Endothelial cell of umbilical vein (primary cell): ENCODE data around the gene SH3RF3. TPM values are rescaled to one million over a fixed set of nuclear protein-coding genes. Genes with fewer than 3 reads are reported as not detected.
A peak's percentile ranks its signal among the peaks of the same experiment; 100 is the strongest.

Source experiments
- BruUV-seq: library from RNA; stranded (reverse); fragments of 400-500 nt; replicated peaks from 2 replicates; lab custom pipeline; 2021; lab: Mats Ljungman, UMichigan
- CTCF ChIA-PET: fragments of 300-600, 350-600 bp; sonication (Branson Sonifier 250); formaldehyde crosslinking; loops from one replicate; lab custom pipeline; 2021; ENCODE audit warnings: antibody characterized with exemption, inconsistent platforms; lab: Charles Lee
- POLR2A ChIA-PET: fragments of 300-600, 350-600 bp; sonication (Branson Sonifier 250); formaldehyde crosslinking; loops from one replicate; lab custom pipeline; 2021; ENCODE audit warnings: antibody characterized with exemption, inconsistent platforms; lab: Charles Lee
- DNase-seq: peaks from one replicate; pipeline ENCODE4 v3.0.0-alpha.2; 2011; ENCODE audit warnings: low read depth, low spot score
- FAIRE-seq: peaks from 2 replicates; lab custom pipeline; 2011; peaks lifted over from hg19 to GRCh38; lab: Jason Lieb, UNC
- H2AFZ ChIP-seq: 2 replicates; pipeline ENCODE4 v1.6.0; 2012; ENCODE audit warnings: low read depth, low read length, control low read depth, inconsistent platforms
- H3K27ac ChIP-seq: 2 replicates; pipeline ENCODE4 v1.5.1; 2011; ENCODE audit warnings: low read depth, mild to moderate bottlenecking, control low read depth, low read length, moderate library complexity; ENCODE audit not compliant: insufficient read depth
- H3K27me3 ChIP-seq, 2 experiments: 2 replicates each; pipeline versions ENCODE4 v1.6.0 to v1.6.1; 2011; ENCODE audit warnings: low read length in 2 of 2, mixed read lengths in 1 of 2; ENCODE audit not compliant: control insufficient read depth in 2 of 2, insufficient read depth in 2 of 2
- H3K36me3 ChIP-seq, 2 experiments: 2 replicates in 1 of 2; 3 replicates in 1 of 2; pipeline ENCODE4 v1.5.1; 2011; ENCODE audit warnings: low read length in 2 of 2, mild to moderate bottlenecking in 1 of 2, moderate library complexity in 1 of 2; ENCODE audit not compliant: control insufficient read depth in 2 of 2, insufficient read depth in 2 of 2; ENCODE audit errors: extremely low read depth in 1 of 2
- H3K4me1 ChIP-seq: 3 replicates; pipeline ENCODE4 v1.5.1; 2011; ENCODE audit warnings: mild to moderate bottlenecking, low read length; ENCODE audit not compliant: control insufficient read depth, insufficient read depth; ENCODE audit errors: extremely low read depth
- H3K4me2 ChIP-seq: 2 replicates; pipeline ENCODE4 v1.6.1; 2011; ENCODE audit warnings: low read length, control low read depth, mixed read lengths; ENCODE audit not compliant: insufficient read depth
- H3K4me3 ChIP-seq, 3 experiments: fragments of 200-600 bp in 1 of 3; sonication (generic), shearing (Covaris generic) in 1 of 3; replicated peaks in 1 of 3; 2 replicates each; pipeline ENCODE4 v1.5.1; 2011 to 2016; ENCODE audit warnings: control low read depth in 3 of 3, low read length in 3 of 3, mild to moderate bottlenecking in 2 of 3, inconsistent platforms in 1 of 3, low read depth in 1 of 3, moderate library complexity in 1 of 3; ENCODE audit not compliant: insufficient read depth in 1 of 3
- H3K79me2 ChIP-seq: 2 replicates; pipeline ENCODE4 v1.6.0; 2012; ENCODE audit warnings: low read length, inconsistent platforms; ENCODE audit not compliant: control insufficient read depth, insufficient read depth
- H3K9ac ChIP-seq: replicated peaks from 2 replicates; pipeline ENCODE3; 2011; ENCODE audit warnings: low read length, control low read depth; ENCODE audit not compliant: insufficient read depth; ENCODE audit errors: extremely low read depth
- H3K9me1 ChIP-seq: replicated peaks from 3 replicates; pipeline ENCODE4 v1.6.0; 2011; ENCODE audit warnings: mild to moderate bottlenecking, low read length; ENCODE audit not compliant: control insufficient read depth, insufficient read depth; ENCODE audit errors: extremely low read depth
- H3K9me3 ChIP-seq: replicated peaks from 2 replicates; pipeline ENCODE4 v1.5.1; 2012; ENCODE audit warnings: low read length, inconsistent platforms; ENCODE audit not compliant: control insufficient read depth, insufficient read depth
- H4K20me1 ChIP-seq: replicated peaks from 2 replicates; pipeline ENCODE3; 2011; ENCODE audit warnings: mild to moderate bottlenecking, low read length; ENCODE audit not compliant: control insufficient read depth, insufficient read depth; ENCODE audit errors: extremely low read depth
- CTCF ChIP-seq, 2 donors: IDR thresholded peaks; 1 replicate in 1 of 2; 2 replicates in 1 of 2; pipeline ENCODE4 v1.5.1; 2011; ENCODE audit warnings: low read length in 2 of 2, mild to moderate bottlenecking in 2 of 2, moderate library complexity in 2 of 2, control low read depth in 1 of 2, inconsistent platforms in 1 of 2, low read depth in 1 of 2; ENCODE audit not compliant: insufficient read depth in 1 of 2; ENCODE audit errors: extremely low read depth in 1 of 2
- EZH2 ChIP-seq: IDR thresholded peaks from 2 replicates; pipeline ENCODE4 v1.6.1; 2012; ENCODE audit warnings: borderline replicate concordance, low read depth, mild to moderate bottlenecking, moderate library complexity, low read length, inconsistent platforms; ENCODE audit not compliant: severe bottlenecking
- GATA2 ChIP-seq: IDR thresholded peaks from 2 replicates; pipeline ENCODE4 v1.7.0; 2011; ENCODE audit warnings: low read depth, mild to moderate bottlenecking, moderate library complexity, mixed read lengths, low read length; ENCODE audit not compliant: insufficient read length, insufficient read depth
- MYC ChIP-seq: IDR thresholded peaks from one replicate; pipeline ENCODE4 v1.6.1; 2011; ENCODE audit warnings: mild to moderate bottlenecking, low read depth, low read length
- POLR2A ChIP-seq: IDR thresholded peaks from 2 replicates; pipeline ENCODE4 v1.6.1; 2012; ENCODE audit warnings: low read depth, mild to moderate bottlenecking, control low read depth, low read length
- POLR2AphosphoS5 ChIP-seq: IDR thresholded peaks from 2 replicates; pipeline ENCODE4 v1.6.1; 2012; ENCODE audit warnings: low read depth, mild to moderate bottlenecking, control low read depth, low read length, moderate library complexity; ENCODE audit not compliant: insufficient read depth
- dilution Hi-C: fragments of 300-500 bp; cut with MboI; formaldehyde crosslinking; loops from one replicate; pipeline ENCODE4 v1.15.0; 2019; ENCODE audit warnings: low sequenced_read_pairs; ENCODE audit not compliant: extremely low pct_ligation_motif_present
- intact Hi-C: fragments of 100-400 bp; cut with micrococcal nuclease; formaldehyde crosslinking; loops from one replicate; pipeline ENCODE4 v1.10.0; 2022
- polyA plus RNA-seq, 4 experiments: library from polyadenylated mRNA; depleted of rRNA in 3 of 4; stranded (reverse) in 3 of 4; unstranded in 1 of 4; fragments of >200 nt; gene quantifications; 2 replicates each; pipeline versions ENCODE4 v1.2.1 to v1.2.3, GENCODE V29; 2011 to 2012; ENCODE audit warnings: missing spikeins in 1 of 4
- total RNA-seq: library from RNA; stranded (reverse); gene quantifications from 2 replicates; pipeline ENCODE4 v1.2.3, GENCODE V29; 2021

SH3RF3 gene
- total and polyA plus RNA-seq, 2 donors (not counting 3 experiments of a cell fraction or from before 2014, with no cell fraction given): 3.8 to 14.7 TPM

GRCh38 chr2:109545828-109546713, 417.1 kb downstream of the SH3RF3 start:
- peak; percentile 64 for FAIRE-seq
- Histone ChIP-seq H3K79me2 (no peaks in the 10 kb centered on the region), H4K20me1 (no peaks in the 10 kb centered on the region), H3K4me1 (peaks cover 3% of the 10 kb centered on the region), H3K27me3 (no peaks in the 10 kb centered on the region), H3K36me3 (peaks cover 3 to 6% of the 10 kb centered on the region in 2 experiments), H2AFZ (no peak overlapping the region), H3K9me1 (no peaks in the 10 kb centered on the region), H3K4me3 (no peak overlapping the region), H3K4me2 (no peak overlapping the region), H3K9ac (no peak overlapping the region), H3K27ac (no peak overlapping the region), H3K9me3 (no peaks in the 10 kb centered on the region)
- dilution Hi-C loops (no loop called here), intact Hi-C loops (loop anchor here (1.0 kb wide), 5 partner anchors 30 to 190 kb away; partner anchors contain the start of gene SOWAHC)
- DNase-seq: peak; percentile 80
- TF ChIP-seq MYC (no peak), EZH2 (no peak), POLR2A (no peak), CTCF (IDR thresholded peaks at IDR 0.05; ENCODE audit: extremely low read depth in 1 of 2, insufficient read depth in 1 of 2, low read depth in 1 of 2, low read length in 2 of 2) (peak; percentile 86 to 88), POLR2AphosphoS5 (no peak), GATA2 (no peak)
- BruUV-seq: no TSS peak
- POLR2A ChIA-PET: interaction anchor here (0.5 to 0.6 kb wide), 2 partner anchors 68 to 71 kb away, joined by 3 to 4 read pairs; partner anchors contain the start of genes SEPTIN10 and SOWAHC
- CTCF ChIA-PET: interaction anchor here (0.5 to 7.4 kb wide), 45 partner anchors 9 to 699 kb away, joined by 3 to 191 read pairs (median 4); partner anchors contain the start of genes SEPTIN10 and SOWAHC
